T-cell (primary cell): Measurements from ENCODE around the gene CYP3A5. TPM values are rescaled to one million over a fixed set of nuclear protein-coding genes. Genes with fewer than 3 reads are reported as not detected.
"Not testable (repeated sequence)": the region's sequence is repeated elsewhere in the genome, so short reads cannot be mapped to it uniquely, and the experiment has no call there.

Experiments
- ATAC-seq, 4 experiments: fragments of 200-7000 bp in 3 of 4; fragments of 150-1000 bp in 1 of 4; cut with Tn5 transposase; replicated peaks in 1 of 4; 1 replicate in 3 of 4; 2 replicates in 1 of 4; pipeline ENCODE4 v1.10.0; 2021; ENCODE audit warnings: moderate library complexity in 3 of 4, mild to moderate bottlenecking in 2 of 4, moderate number of reproducible peaks in 1 of 4
- CTCF ChIA-PET, 2 donors: fragments of 300-600 bp; sonication (Branson Sonifier 250); formaldehyde crosslinking; loops; one replicate each; lab custom pipeline; 2022; ENCODE audit warnings: antibody characterized with exemption in 2 of 2; lab: Charles Lee
- POLR2A ChIA-PET, 2 donors: fragments of 300-600 bp; sonication (Branson Sonifier 250); formaldehyde crosslinking; loops; one replicate each; lab custom pipeline; 2022; ENCODE audit warnings: antibody characterized with exemption in 2 of 2; lab: Charles Lee
- DNase-seq, 35 experiments: peaks; one replicate each; pipeline versions ENCODE4 v3.0.0 to v3.0.0-alpha.2; 2013 to 2023
- H3K27ac ChIP-seq: one replicate; pipeline ENCODE4 v1.5.1; 2013; ENCODE audit warnings: low read length
- H3K27me3 ChIP-seq, 2 experiments: replicated peaks in 1 of 2; 1 replicate in 1 of 2; 2 replicates in 1 of 2; pipeline versions ENCODE4 v1.6.1 to v1.7.0; 2013; ENCODE audit warnings: low read length in 1 of 2, mixed read lengths in 1 of 2; ENCODE audit not compliant: control insufficient read depth in 2 of 2, insufficient read depth in 2 of 2; ENCODE audit errors: extremely low read depth in 1 of 2
- H3K36me3 ChIP-seq, 2 donors: 1 replicate in 1 of 2; 2 replicates in 1 of 2; pipeline versions ENCODE4 v1.6.1 to v1.7.0; 2013; ENCODE audit warnings: low read length in 1 of 2; ENCODE audit not compliant: control insufficient read depth in 2 of 2, insufficient read depth in 1 of 2; ENCODE audit errors: extremely low read depth in 1 of 2
- H3K4me1 ChIP-seq, 2 experiments: 1 replicate in 1 of 2; 2 replicates in 1 of 2; pipeline versions ENCODE4 v1.6.1 to v1.7.0; 2013; ENCODE audit warnings: low read length in 2 of 2, mixed read lengths in 1 of 2; ENCODE audit not compliant: insufficient read depth in 2 of 2, control insufficient read depth in 1 of 2; ENCODE audit errors: extremely low read depth in 1 of 2
- H3K4me3 ChIP-seq, 2 donors: 1 replicate in 1 of 2; 2 replicates in 1 of 2; pipeline versions ENCODE4 v1.5.1 to v1.7.0; 2013; ENCODE audit warnings: mild to moderate bottlenecking in 2 of 2, low read length in 1 of 2, moderate library complexity in 1 of 2; ENCODE audit not compliant: control insufficient read depth in 1 of 2; ENCODE audit errors: extremely low read depth in 1 of 2
- H3K9me3 ChIP-seq: 2 replicates; pipeline ENCODE4 v1.7.0; 2013
- H3K27ac Mint-ChIP-seq, 2 donors: one replicate each; pipeline ENCODE4 v1.8.0; 2020 to 2021; ENCODE audit warnings: mild to moderate bottlenecking in 2 of 2, mixed read lengths in 2 of 2
- H3K27me3 Mint-ChIP-seq, 2 donors: one replicate each; pipeline ENCODE4 v1.8.0; 2021 to 2022; ENCODE audit warnings: mixed read lengths in 2 of 2
- H3K36me3 Mint-ChIP-seq: one replicate; pipeline ENCODE4 v1.8.0; 2021; ENCODE audit warnings: mixed read lengths
- H3K4me1 Mint-ChIP-seq, 3 donors: one replicate each; pipeline ENCODE4 v1.8.0; 2020 to 2022; ENCODE audit warnings: mixed read lengths in 3 of 3, mild to moderate bottlenecking in 1 of 3
- H3K4me3 Mint-ChIP-seq, 3 donors: one replicate each; pipeline ENCODE4 v1.8.0; 2020 to 2022; ENCODE audit warnings: mild to moderate bottlenecking in 3 of 3, mixed read lengths in 3 of 3, moderate library complexity in 3 of 3
- H3K9me3 Mint-ChIP-seq, 3 donors: one replicate each; pipeline ENCODE4 v1.8.0; 2020 to 2022; ENCODE audit warnings: mixed read lengths in 3 of 3
- WGBS: methylation state at CpG from one replicate; pipeline ENCODE4 v1.1.5; 2013; ENCODE audit warnings: missing lambda C conversion rate; ENCODE audit not compliant: insufficient coverage; 5-methylcytosine and 5-hydroxymethylcytosine counted together
- total RNA-seq, 35 experiments: library from RNA in 6 of 35; stranded (reverse) in 6 of 35; fragments of 120-200 nt in 1 of 35; gene quantifications; one replicate each; pipeline versions ENCODE4 v1.2.1 to v1.2.4 and lab custom pipeline; 2013 to 2026

CYP3A5 gene
- total RNA-seq, 5 donors from 2014 or later (not counting 1 experiment from before 2014, with no cell fraction given): 0.22 to 0.58 (median 0.46) TPM; not detected in 2

GRCh38 chr7:99665312-99666012 lies 14.3 kb downstream of the CYP3A5 start:
- Histone ChIP-seq H3K27ac (no peak overlapping the region), H3K27me3 (no peaks in the 10 kb centered on the region), H3K4me3 (no peak overlapping the region), H3K36me3 (peaks cover 0 to 2% of the 10 kb centered on the region in 2 donors), H3K4me1 (no peaks in the 10 kb centered on the region), H3K9me3 (no peaks in the 10 kb centered on the region)
- Mint-ChIP-seq H3K27ac (no peak overlapping the region), H3K4me3 (no peak overlapping the region), H3K27me3 (no peaks in the 10 kb centered on the region), H3K36me3 (peaks cover 60% of the 10 kb centered on the region), H3K9me3 (no peaks in the 10 kb centered on the region), H3K4me1 (no peaks in the 10 kb centered on the region)
- CTCF ChIA-PET: no interaction called here
- no peak for DNase-seq
- WGBS: no CpG with 5 or more reads among the region's 3 CpGs
- POLR2A ChIA-PET: no interaction called here
- no peak for ATAC-seq

- peaks cover 5 to 15% (median 9%) of the 10 kb centered on the region in 3 donors for H3K4me1 Mint-ChIP-seq
- H3K27me3 Mint-ChIP-seq, H3K27ac ChIP-seq, H3K4me1 ChIP-seq, ATAC-seq, DNase-seq, H3K9me3 ChIP-seq, H3K36me3 ChIP-seq, H3K27ac Mint-ChIP-seq, H3K4me3 Mint-ChIP-seq, H3K4me3 ChIP-seq, CTCF ChIA-PET, H3K9me3 Mint-ChIP-seq, H3K27me3 ChIP-seq: not testable (repeated sequence)
- peaks cover 54% of the 10 kb centered on the region for H3K36me3 Mint-ChIP-seq
- 100% methylated on average over 2 of the region's 5 CpGs for WGBS
- POLR2A ChIA-PET: interaction anchor here in 1 of 2 donors (0.6 kb wide), 1 partner anchor 17 kb away, joined by 6 read pairs; no protein-coding TSS in a partner anchor
Observed at GRCh38 chr7:99657879-99658278, 21.9 kb downstream of the CYP3A5 start.

GRCh38 chr7:99654626-99655025 lies 25.2 kb downstream of the CYP3A5 start:
- CTCF ChIA-PET: not testable (repeated sequence)

GRCh38 chr7:99653754-99654153 lies 26.0 kb downstream of the CYP3A5 start:
- no peaks in the 10 kb centered on the region for H3K4me1 ChIP-seq
- no peak overlapping the region for H3K4me3 Mint-ChIP-seq
- no peaks in the 10 kb centered on the region for H3K27me3 Mint-ChIP-seq
- no peaks in the 10 kb centered on the region for H3K27me3 ChIP-seq
- no peak overlapping the region for H3K4me3 ChIP-seq
- peaks cover 38% of the 10 kb centered on the region for H3K36me3 Mint-ChIP-seq
- DNase-seq: no peak
- peaks cover 0 to 4% (median 3%) of the 10 kb centered on the region in 3 donors for H3K9me3 Mint-ChIP-seq
- WGBS: 100% methylated on average over 2 of the region's 3 CpGs
- no peak overlapping the region for H3K27ac ChIP-seq
- CTCF ChIA-PET: no interaction called here
- no peaks in the 10 kb centered on the region for H3K9me3 ChIP-seq
- no peaks in the 10 kb centered on the region for H3K36me3 ChIP-seq
- no peak overlapping the region for H3K27ac Mint-ChIP-seq
- POLR2A ChIA-PET: no interaction called here
- H3K4me1 Mint-ChIP-seq: peaks cover 5 to 17% (median 9%) of the 10 kb centered on the region in 3 donors
- ATAC-seq: no peak

More at GRCh38 chr7:99654626-99655025, 25.2 kb downstream of the CYP3A5 start:
- H3K27ac ChIP-seq, H3K4me3 Mint-ChIP-seq, H3K4me3 ChIP-seq, POLR2A ChIA-PET, H3K27me3 ChIP-seq, ATAC-seq, H3K4me1 ChIP-seq, H3K27me3 Mint-ChIP-seq, H3K36me3 ChIP-seq, DNase-seq, H3K9me3 ChIP-seq, H3K27ac Mint-ChIP-seq, H3K9me3 Mint-ChIP-seq: not testable (repeated sequence)
- no CpG with 5 or more reads among the region's 3 CpGs for WGBS
- Mint-ChIP-seq H3K4me1 (peaks cover 5 to 17% (median 9%) of the 10 kb centered on the region in 3 donors), H3K36me3 (peaks cover 39% of the 10 kb centered on the region)

DNA sequence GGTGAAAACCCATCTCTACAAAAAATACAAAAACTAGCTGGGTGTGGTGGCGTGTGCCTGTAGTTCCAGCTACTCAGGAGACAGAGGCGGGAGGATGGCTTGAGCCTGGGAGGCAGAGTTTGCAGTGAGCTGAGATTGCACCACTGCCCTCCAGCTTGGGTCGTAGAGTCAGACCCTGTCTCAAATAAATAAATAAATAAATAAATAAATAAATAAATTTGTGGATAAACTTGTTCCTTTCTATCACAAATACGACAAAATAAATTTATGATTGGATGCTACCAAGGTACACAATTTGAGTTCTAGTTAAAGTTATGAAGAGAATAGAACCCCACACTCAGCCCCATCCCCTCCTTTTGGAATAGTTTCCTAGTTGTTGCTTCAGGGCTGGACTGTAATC lies 26.5 kb downstream of the CYP3A5 start:
- H3K27me3 ChIP-seq, H3K36me3 ChIP-seq, H3K4me1 ChIP-seq, POLR2A ChIA-PET, H3K4me3 Mint-ChIP-seq, H3K9me3 ChIP-seq, H3K9me3 Mint-ChIP-seq, H3K27ac Mint-ChIP-seq, ATAC-seq, CTCF ChIA-PET, DNase-seq, H3K27me3 Mint-ChIP-seq, H3K27ac ChIP-seq, H3K4me3 ChIP-seq: not testable (repeated sequence)
- Mint-ChIP-seq H3K36me3 (peaks cover 36% of the 10 kb centered on the region), H3K4me1 (peaks cover 5 to 17% (median 9%) of the 10 kb centered on the region in 3 donors)
- WGBS: no CpG with 5 or more reads among the region's 4 CpGs

- no peaks in the 10 kb centered on the region for H3K9me3 ChIP-seq
- no peak for DNase-seq
- peaks cover 39% of the 10 kb centered on the region for H3K36me3 Mint-ChIP-seq
- H3K4me3 Mint-ChIP-seq: no peak overlapping the region
- no peak overlapping the region for H3K27ac ChIP-seq
- POLR2A ChIA-PET: no interaction called here
- peaks cover 5 to 15% (median 9%) of the 10 kb centered on the region in 3 donors for H3K4me1 Mint-ChIP-seq
- H3K27ac Mint-ChIP-seq: no peak overlapping the region
- WGBS: no CpG with 5 or more reads among the region's 2 CpGs
- no peaks in the 10 kb centered on the region for H3K27me3 Mint-ChIP-seq
- CTCF ChIA-PET: no interaction called here
- H3K27me3 ChIP-seq: no peaks in the 10 kb centered on the region
- no peak overlapping the region for H3K4me3 ChIP-seq
- H3K36me3 ChIP-seq: no peaks in the 10 kb centered on the region
- no peak for ATAC-seq
- H3K9me3 Mint-ChIP-seq: peaks cover 0 to 4% (median under 1%) of the 10 kb centered on the region in 3 donors
- no peaks in the 10 kb centered on the region for H3K4me1 ChIP-seq
Observed at GRCh38 chr7:99652671-99653070, 27.1 kb downstream of the CYP3A5 start.
